H1 (cell line): Measurements from ENCODE around the gene ITGB5.

Source experiments
- BACH1 ChIP-seq: IDR thresholded peaks from 2 replicates; pipeline ENCODE4 v1.6.1; 2012; ENCODE audit warnings: low read length, improper control_type of control experiment
- BRCA1 ChIP-seq: IDR thresholded peaks from 2 replicates; pipeline ENCODE4 v1.6.1; 2012; ENCODE audit warnings: low read depth, low read length, improper control_type of control experiment
- CHD2 ChIP-seq: IDR thresholded peaks from 2 replicates; pipeline ENCODE4 v1.6.1; 2012; ENCODE audit warnings: low read length, improper control_type of control experiment
- EP300 ChIP-seq, 2 experiments: IDR thresholded peaks; 1 replicate in 1 of 2; 2 replicates in 1 of 2; pipeline ENCODE4 v1.6.1; 2011 to 2012; ENCODE audit warnings: low read depth in 2 of 2, low read length in 2 of 2, mild to moderate bottlenecking in 2 of 2, borderline replicate concordance in 1 of 2, inconsistent platforms in 1 of 2, moderate library complexity in 1 of 2
- EZH2 ChIP-seq: fragments of 200-600 bp; sonication (generic); IDR thresholded peaks from 2 replicates; pipeline ENCODE4 v1.7.1; 2012; ENCODE audit warnings: low read depth, mild to moderate bottlenecking, moderate library complexity, low read length, inconsistent platforms; ENCODE audit not compliant: severe bottlenecking
- NRF1 ChIP-seq: IDR thresholded peaks from 2 replicates; pipeline ENCODE4 v1.6.1; 2011; ENCODE audit warnings: mild to moderate bottlenecking, low read depth, low read length, improper control_type of control experiment
- PHF8 ChIP-seq: fragments of 200-600 bp; sonication (generic); conservative IDR thresholded peaks from 2 replicates; pipeline ENCODE4 v1.7.1; 2012; ENCODE audit warnings: low read depth, mild to moderate bottlenecking, inconsistent platforms, low read length, moderate library complexity
- POLR2A ChIP-seq, 2 experiments: IDR thresholded peaks; 1 replicate in 1 of 2; 2 replicates in 1 of 2; pipeline ENCODE4 v1.6.1; 2011; ENCODE audit warnings: low read depth in 2 of 2, low read length in 2 of 2, mild to moderate bottlenecking in 2 of 2; ENCODE audit errors: control extremely low read depth in 1 of 2
- POU5F1 ChIP-seq: IDR thresholded peaks from 2 replicates; pipeline ENCODE4 v1.6.1; 2011; ENCODE audit warnings: low read depth, mild to moderate bottlenecking, low read length, moderate library complexity
- SIX5 ChIP-seq: IDR thresholded peaks from 2 replicates; pipeline ENCODE4 v1.6.1; 2011; ENCODE audit warnings: mild to moderate bottlenecking, low read depth, low read length
- SP1 ChIP-seq: IDR thresholded peaks from 2 replicates; pipeline ENCODE4 v1.6.1; 2011; ENCODE audit warnings: low read depth, low read length
- SP2 ChIP-seq: IDR thresholded peaks from 2 replicates; pipeline ENCODE4 v1.6.1; 2012; ENCODE audit warnings: mild to moderate bottlenecking, low read length, inconsistent platforms
- TAF1 ChIP-seq: IDR thresholded peaks from 2 replicates; pipeline ENCODE4 v1.6.1; 2011; ENCODE audit warnings: mild to moderate bottlenecking, low read depth, low read length
- TF ChIP-seq, protein P1 (sequence below), 3 experiments: IDR thresholded peaks; 1 replicate in 2 of 3; 2 replicates in 1 of 3; pipeline versions ENCODE4 v1.5.1 to v1.6.1; 2011; ENCODE audit warnings: low read length in 3 of 3, mild to moderate bottlenecking in 3 of 3, inconsistent platforms in 2 of 3, low read depth in 1 of 3, moderate library complexity in 1 of 3; ENCODE audit not compliant: insufficient read depth in 1 of 3; ENCODE audit errors: control extremely low read depth in 1 of 3

DNA sequence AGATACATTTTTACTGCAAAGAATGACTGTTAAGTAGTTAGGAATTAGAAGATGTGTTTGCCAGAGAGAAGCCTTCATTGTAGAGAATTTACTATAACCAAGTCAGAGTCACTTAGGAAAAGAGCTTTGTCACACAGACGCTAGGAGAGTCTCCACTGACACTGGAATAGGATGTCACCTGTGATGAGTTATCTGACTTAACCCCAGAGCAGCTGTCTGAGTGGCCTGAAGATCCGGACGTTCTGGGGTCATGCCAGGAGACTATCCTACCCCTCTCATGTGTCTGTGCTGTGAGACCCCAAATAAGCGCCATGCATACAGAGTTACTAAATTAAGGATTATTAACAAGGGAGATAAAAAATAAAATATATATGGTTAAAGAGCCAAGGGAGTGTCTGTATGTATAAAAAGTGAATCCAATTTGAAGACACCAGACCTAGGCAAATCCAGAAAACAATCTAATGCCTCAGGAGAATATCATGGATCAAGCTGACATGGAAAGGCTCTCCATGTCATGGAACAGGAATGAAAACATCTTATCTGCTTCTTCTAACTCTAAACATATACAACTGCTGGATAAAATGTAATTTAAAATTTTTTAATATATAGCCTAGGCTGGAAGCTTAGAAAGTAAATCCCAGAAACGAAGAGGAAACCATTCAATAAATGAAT, 43.5 kb downstream of the ITGB5 start:
- TF ChIP-seq POLR2A (IDR thresholded peaks at IDR 0.05; ENCODE audit: control extremely low read depth in 1 of 2, low read depth in 2 of 2, low read length in 2 of 2) (no peak), EP300 (IDR thresholded peaks at IDR 0.05; ENCODE audit: borderline replicate concordance in 1 of 2, low read depth in 2 of 2, low read length in 2 of 2) (no peak), SIX5 (no peak), TAF1 (no peak), PHF8 (no peak), CHD2 (no peak), EZH2 (no peak), BACH1 (no peak), BRCA1 (no peak), NRF1 (no peak), SP1 (no peak), SP2 (no peak), POU5F1 (no peak)
- TF ChIP-seq, protein P1, sequence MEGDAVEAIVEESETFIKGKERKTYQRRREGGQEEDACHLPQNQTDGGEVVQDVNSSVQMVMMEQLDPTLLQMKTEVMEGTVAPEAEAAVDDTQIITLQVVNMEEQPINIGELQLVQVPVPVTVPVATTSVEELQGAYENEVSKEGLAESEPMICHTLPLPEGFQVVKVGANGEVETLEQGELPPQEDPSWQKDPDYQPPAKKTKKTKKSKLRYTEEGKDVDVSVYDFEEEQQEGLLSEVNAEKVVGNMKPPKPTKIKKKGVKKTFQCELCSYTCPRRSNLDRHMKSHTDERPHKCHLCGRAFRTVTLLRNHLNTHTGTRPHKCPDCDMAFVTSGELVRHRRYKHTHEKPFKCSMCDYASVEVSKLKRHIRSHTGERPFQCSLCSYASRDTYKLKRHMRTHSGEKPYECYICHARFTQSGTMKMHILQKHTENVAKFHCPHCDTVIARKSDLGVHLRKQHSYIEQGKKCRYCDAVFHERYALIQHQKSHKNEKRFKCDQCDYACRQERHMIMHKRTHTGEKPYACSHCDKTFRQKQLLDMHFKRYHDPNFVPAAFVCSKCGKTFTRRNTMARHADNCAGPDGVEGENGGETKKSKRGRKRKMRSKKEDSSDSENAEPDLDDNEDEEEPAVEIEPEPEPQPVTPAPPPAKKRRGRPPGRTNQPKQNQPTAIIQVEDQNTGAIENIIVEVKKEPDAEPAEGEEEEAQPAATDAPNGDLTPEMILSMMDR (IDR thresholded peaks at IDR 0.05; ENCODE audit: control extremely low read depth in 1 of 3, insufficient read depth in 1 of 3, low read depth in 1 of 3, low read length in 3 of 3) = no peak
